Mesendoderm (in vitro differentiated cells): ENCODE data around the gene EIF1AD. TPM values are rescaled to one million over a fixed set of nuclear protein-coding genes. Genes with fewer than 3 reads are reported as not detected.

Experiments used
- DNase-seq: peaks from one replicate; pipeline ENCODE4 v3.0.0; 2013
- H2AK5ac ChIP-seq: 2 replicates; pipeline ENCODE4 v1.6.1; 2013; ENCODE audit warnings: low read length, inconsistent platforms
- H2BK120ac ChIP-seq: 2 replicates; pipeline ENCODE4 v1.6.1; 2013; ENCODE audit warnings: low read depth, mild to moderate bottlenecking, low read length, moderate library complexity, mixed read lengths
- H2BK15ac ChIP-seq: replicated peaks from 2 replicates; pipeline ENCODE4 v1.6.1; 2013; ENCODE audit warnings: low read depth, mild to moderate bottlenecking, moderate library complexity
- H2BK5ac ChIP-seq: 2 replicates; pipeline ENCODE4 v1.6.1; 2013; ENCODE audit warnings: low read length, inconsistent platforms
- H3K18ac ChIP-seq: 2 replicates; pipeline ENCODE4 v1.6.1; 2013; ENCODE audit warnings: mild to moderate bottlenecking, low read length, mixed read lengths
- H3K23ac ChIP-seq: one replicate; pipeline ENCODE4 v1.6.1; 2013; ENCODE audit warnings: low read length
- H3K27ac ChIP-seq: 2 replicates; pipeline ENCODE4 v1.5.1; 2013; ENCODE audit warnings: low read depth, mild to moderate bottlenecking, inconsistent platforms, low read length, moderate library complexity
- H3K27me3 ChIP-seq: 2 replicates; pipeline ENCODE4 v1.6.1; 2013; ENCODE audit warnings: low read length, control low read depth, mild to moderate bottlenecking, inconsistent platforms; ENCODE audit not compliant: insufficient read depth, poor library complexity
- H3K36me3 ChIP-seq: 2 replicates; pipeline ENCODE4 v1.6.1; 2013; ENCODE audit warnings: low read length, inconsistent platforms; ENCODE audit not compliant: control insufficient read depth, insufficient read depth
- H3K4ac ChIP-seq: one replicate; pipeline ENCODE4 v1.6.1; 2013; ENCODE audit warnings: low read depth, mild to moderate bottlenecking, low read length, moderate library complexity
- H3K4me1 ChIP-seq: 2 replicates; pipeline ENCODE4 v1.6.1; 2013; ENCODE audit warnings: low read depth, low read length, inconsistent platforms; ENCODE audit not compliant: control insufficient read depth
- H3K4me2 ChIP-seq: 2 replicates; pipeline ENCODE4 v1.6.1; 2013; ENCODE audit warnings: low read length
- H3K4me3 ChIP-seq: 2 replicates; pipeline ENCODE4 v1.5.1; 2013; ENCODE audit warnings: mild to moderate bottlenecking, low read length
- H3K56ac ChIP-seq: one replicate; pipeline ENCODE4 v1.6.1; 2013; ENCODE audit warnings: low read length
- H3K79me1 ChIP-seq: 2 replicates; pipeline ENCODE4 v1.6.1; 2013; ENCODE audit warnings: low read length, inconsistent platforms
- H3K79me2 ChIP-seq: 2 replicates; pipeline ENCODE4 v1.6.1; 2013; ENCODE audit warnings: mild to moderate bottlenecking, low read length; ENCODE audit not compliant: control insufficient read depth, insufficient read depth
- H3K9ac ChIP-seq: 2 replicates; pipeline ENCODE4 v1.6.1; 2013; ENCODE audit warnings: low read length, inconsistent platforms
- H4K5ac ChIP-seq: one replicate; pipeline ENCODE4 v1.6.1; 2013; ENCODE audit warnings: low read length
- H4K8ac ChIP-seq: one replicate; pipeline ENCODE4 v1.6.1; 2013; ENCODE audit warnings: low read depth, mild to moderate bottlenecking, control low read depth, low read length, moderate library complexity
- WGBS: extraction: QIAGEN DNeasy Blood & Tissue Kit; methylation state at CpG from one replicate; pipeline ENCODE4 v1.1.7; 2013; ENCODE audit warnings: low lambda C conversion rate, missing lambda C conversion rate; ENCODE audit not compliant: insufficient coverage; ENCODE audit errors: extremely low coverage; 5-methylcytosine and 5-hydroxymethylcytosine counted together
- polyA plus RNA-seq, 2 experiments: library from polyadenylated mRNA; stranded (reverse); fragments of 200-250 nt; gene quantifications; one replicate each; pipeline ENCODE4 v1.2.3, GENCODE V29; 2013

The EIF1AD gene, protein sequence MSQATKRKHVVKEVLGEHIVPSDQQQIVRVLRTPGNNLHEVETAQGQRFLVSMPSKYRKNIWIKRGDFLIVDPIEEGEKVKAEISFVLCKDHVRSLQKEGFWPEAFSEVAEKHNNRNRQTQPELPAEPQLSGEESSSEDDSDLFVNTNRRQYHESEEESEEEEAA
- polyA plus RNA-seq (2013, experiment 1 of 2): 26.6 TPM
- polyA plus RNA-seq (2013, experiment 2 of 2): 25.7 TPM

DNA sequence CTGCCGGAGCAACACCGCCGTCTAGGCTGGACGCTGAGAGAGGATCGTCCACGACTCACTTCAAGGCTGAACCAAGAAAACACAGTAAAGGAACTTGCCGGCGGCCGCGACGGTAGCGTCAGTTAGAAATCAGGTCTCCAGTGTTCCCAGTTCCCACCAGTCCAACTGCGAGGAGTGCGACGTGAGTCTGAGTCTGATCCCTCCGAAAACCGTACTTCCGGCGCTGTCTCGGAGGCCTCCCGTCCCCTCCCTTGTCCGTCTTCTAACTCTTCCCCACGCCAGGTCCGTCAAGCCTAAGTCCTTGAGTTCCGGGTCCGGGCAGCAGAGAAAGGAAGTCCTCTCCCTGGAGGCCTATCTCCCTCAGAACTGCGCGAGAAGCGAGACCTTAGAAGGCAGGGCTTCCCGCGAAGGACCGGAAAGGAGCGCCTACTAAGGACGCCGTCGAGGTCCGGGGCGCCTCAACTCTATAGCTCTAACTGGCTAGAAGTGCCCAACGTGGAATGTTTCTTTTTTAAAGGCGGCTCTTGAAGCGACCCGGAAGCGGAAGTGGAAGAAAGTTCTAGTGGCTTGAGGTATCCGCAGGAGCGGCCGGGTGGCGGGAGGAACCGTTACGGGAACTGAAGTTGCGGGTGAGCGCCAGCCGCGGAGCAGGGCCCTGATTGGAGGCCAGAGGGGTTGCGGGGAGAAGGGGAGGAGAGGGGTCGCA lies at the start of gene EIF1AD, which contains the start of gene BANF1:
EIF1AD (minus strand) TSS at position 216 of the 706 bp plus-strand sequence. CDS start 1,768 bp downstream, outside the sequence.
BANF1 (plus strand) TSS at position 562 of the 706 bp plus-strand sequence. CDS start 748 bp downstream, outside the sequence.
- H3K4me2 ChIP-seq: peak within 1 kb of the TSS; percentile 84
- H3K79me1 ChIP-seq: peaks cover 25% of the 10 kb centered on the region
- no peak within 1 kb of the TSS for H4K8ac ChIP-seq
- no peak within 1 kb of the TSS for H2AK5ac ChIP-seq
- peaks cover 22% of the 10 kb centered on the region for H3K36me3 ChIP-seq
- H3K23ac ChIP-seq: peak within 1 kb of the TSS; percentile 73
- no CpG with 5 or more reads among the region's 55 CpGs for WGBS
- H3K27me3 ChIP-seq: no peaks in the 10 kb centered on the region
- H2BK15ac ChIP-seq: no peak within 1 kb of the TSS
- peak within 1 kb of the TSS; percentile 98 for H3K56ac ChIP-seq
- peak within 1 kb of the TSS; percentile 98 for H3K27ac ChIP-seq
- H4K5ac ChIP-seq: no peak within 1 kb of the TSS
- H2BK120ac ChIP-seq: no peak within 1 kb of the TSS
- H3K4me1 ChIP-seq: peaks cover 5% of the 10 kb centered on the region
- H3K4me3 ChIP-seq: peak within 1 kb of the TSS; percentile 97
- H3K79me2 ChIP-seq: peaks cover 21% of the 10 kb centered on the region
- H3K4ac ChIP-seq: peak within 1 kb of the TSS; percentile 75
- H3K18ac ChIP-seq: peak within 1 kb of the TSS; percentile 78
- H2BK5ac ChIP-seq: peak within 1 kb of the TSS; percentile 96
- DNase-seq: peak; percentile 99
- H3K9ac ChIP-seq: peak within 1 kb of the TSS; percentile 98

DNA sequence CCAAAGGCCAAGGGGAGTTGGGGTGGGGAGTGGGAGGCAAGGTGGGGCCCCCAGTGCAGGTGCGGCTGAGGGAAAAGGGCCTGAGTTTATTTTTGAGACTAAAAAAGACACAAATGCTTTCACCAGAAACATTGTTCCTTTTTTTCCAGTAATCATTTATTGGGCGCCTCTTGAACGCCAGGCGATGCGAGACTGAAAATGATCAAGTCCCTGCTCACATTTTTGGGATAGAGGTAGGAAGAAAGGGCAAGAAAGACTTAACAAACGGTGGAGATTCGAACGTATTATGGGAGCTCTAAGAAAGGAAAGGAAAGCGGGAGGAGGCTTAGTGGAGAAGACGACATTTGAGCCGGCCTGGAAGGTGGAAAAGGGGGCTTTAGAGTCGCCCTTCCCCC lies 49.4 kb upstream of the EIF1AD start:
- Histone ChIP-seq H3K23ac (peak overlapping the region; percentile 2), H3K27me3 (no peaks in the 10 kb centered on the region), H3K4me2 (peak overlapping the region; percentile 17), H3K36me3 (peaks cover 8% of the 10 kb centered on the region), H3K4me1 (peaks cover 3% of the 10 kb centered on the region), H4K8ac (peak overlapping the region; percentile 30), H3K4ac (peak overlapping the region; percentile 92), H3K79me2 (peaks cover 18% of the 10 kb centered on the region), H2BK5ac (no peak overlapping the region), H3K27ac (peak overlapping the region; percentile 98), H2BK15ac (no peak overlapping the region), H3K9ac (peak overlapping the region; percentile 82), H3K56ac (peak overlapping the region; percentile 81), H3K18ac (peak overlapping the region; percentile 97), H4K5ac (peak overlapping the region; percentile 84), H2BK120ac (no peak overlapping the region), H3K79me1 (peaks cover 11% of the 10 kb centered on the region), H2AK5ac (no peak overlapping the region), H3K4me3 (peak overlapping the region; percentile 50)
- no peak for DNase-seq
- no CpG with 5 or more reads among the region's 12 CpGs for WGBS

DNA sequence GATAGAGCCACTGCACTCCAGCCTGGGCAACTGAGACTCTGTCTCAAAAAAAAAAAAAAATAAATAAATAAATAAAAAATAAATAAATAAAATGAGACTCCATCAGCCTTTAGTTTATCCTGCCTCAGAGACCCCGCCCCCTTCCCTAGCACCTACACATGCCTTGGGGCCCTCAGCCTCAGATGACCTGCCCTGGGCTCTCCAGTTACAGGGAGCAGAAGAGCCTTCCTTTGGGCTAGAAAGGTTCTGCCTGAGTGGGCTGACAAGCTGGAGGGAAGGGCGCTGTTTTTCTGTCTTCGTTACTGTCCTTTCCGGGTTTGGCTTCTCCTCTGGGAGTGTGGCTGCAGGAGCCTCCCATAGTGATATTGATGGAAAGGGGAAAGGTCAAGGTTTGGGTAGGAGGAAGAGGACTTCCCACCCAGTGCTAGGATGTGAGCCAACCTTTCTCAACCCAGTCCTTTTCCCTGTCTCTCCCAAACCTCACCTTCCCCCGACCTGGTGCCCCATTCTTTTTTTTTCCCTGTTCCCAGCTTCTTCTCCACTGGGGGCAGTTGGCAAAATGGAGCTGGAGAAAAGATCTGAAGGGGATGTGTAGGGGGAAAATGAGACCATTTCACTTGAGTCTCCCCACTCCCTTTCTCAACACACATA lies 48.7 kb upstream of the EIF1AD start:
- Histone ChIP-seq H3K4ac (no peak overlapping the region), H3K36me3 (peaks cover 8% of the 10 kb centered on the region), H2AK5ac (no peak overlapping the region), H2BK5ac (no peak overlapping the region), H2BK120ac (no peak overlapping the region), H3K56ac (peak overlapping the region; percentile 81), H4K8ac (no peak overlapping the region), H3K4me3 (no peak overlapping the region), H3K27ac (peak overlapping the region; percentile 98), H3K79me2 (peaks cover 18% of the 10 kb centered on the region), H3K4me1 (peaks cover 3% of the 10 kb centered on the region), H3K18ac (no peak overlapping the region), H3K27me3 (no peaks in the 10 kb centered on the region), H3K4me2 (no peak overlapping the region), H3K9ac (peak overlapping the region; percentile 82), H3K79me1 (peaks cover 11% of the 10 kb centered on the region), H3K23ac (no peak overlapping the region), H4K5ac (no peak overlapping the region), H2BK15ac (no peak overlapping the region)
- WGBS: no CpG with 5 or more reads among the region's 5 CpGs
- peak; percentile 30 for DNase-seq

DNA sequence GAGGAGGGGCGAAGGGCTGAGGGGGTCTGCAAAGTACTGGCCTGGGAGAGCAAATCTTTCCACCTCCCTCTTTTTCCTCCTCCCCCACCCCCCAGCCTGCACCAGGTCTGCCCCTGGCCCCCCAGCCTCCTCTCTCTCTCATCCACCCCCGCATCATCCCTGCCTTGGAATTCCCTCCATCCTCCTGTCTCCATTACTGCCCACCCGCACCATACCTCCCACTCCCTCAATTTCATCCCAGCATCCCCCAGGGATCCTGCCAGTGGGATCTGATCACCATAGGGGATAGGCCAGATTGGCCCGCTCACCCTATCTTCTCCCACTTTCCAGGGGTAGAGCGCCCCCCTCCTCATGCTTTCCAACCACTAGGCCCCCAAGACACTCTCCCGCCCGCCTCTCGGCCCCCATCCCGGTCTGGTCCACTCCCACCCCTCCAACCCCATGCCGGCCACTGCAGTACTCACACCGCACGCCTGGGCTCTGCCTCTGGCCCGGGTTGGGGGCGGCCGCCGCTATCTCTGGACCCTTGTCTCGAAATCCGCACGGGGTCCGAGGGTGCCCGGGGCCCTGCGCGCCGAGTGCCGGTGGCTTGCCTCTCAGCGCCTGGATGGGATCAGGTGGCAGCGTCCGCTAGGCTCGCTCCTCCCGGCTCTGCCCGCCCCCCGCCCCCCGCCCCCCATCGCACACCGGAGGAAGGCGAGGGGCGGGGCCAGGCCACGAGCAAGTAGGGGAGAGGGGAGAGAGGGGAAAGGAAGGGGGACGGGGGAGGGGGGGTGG lies 46.8 kb upstream of the EIF1AD start, which contains the start of gene GAL3ST3:
GAL3ST3 (minus strand) TSS at position 615 of the 777 bp plus-strand sequence. CDS start 3,746 bp downstream, outside the sequence.
- peak; percentile 52 for DNase-seq
- H4K8ac ChIP-seq: peak within 1 kb of the TSS; percentile 69
- peak within 1 kb of the TSS; percentile 41 for H3K18ac ChIP-seq
- H3K27ac ChIP-seq: no peak within 1 kb of the TSS
- no peak within 1 kb of the TSS for H2BK120ac ChIP-seq
- no CpG with 5 or more reads among the region's 39 CpGs for WGBS
- no peak within 1 kb of the TSS for H2AK5ac ChIP-seq
- no peak within 1 kb of the TSS for H3K23ac ChIP-seq
- H2BK5ac ChIP-seq: no peak within 1 kb of the TSS
- peaks cover 5% of the 10 kb centered on the region for H3K79me1 ChIP-seq
- H3K4me2 ChIP-seq: peak within 1 kb of the TSS; percentile 71
- H3K9ac ChIP-seq: peak within 1 kb of the TSS; percentile 61
- peak within 1 kb of the TSS; percentile 27 for H3K4me3 ChIP-seq
- no peak within 1 kb of the TSS for H2BK15ac ChIP-seq
- no peaks in the 10 kb centered on the region for H3K27me3 ChIP-seq
- no peaks in the 10 kb centered on the region for H3K36me3 ChIP-seq
- H3K4ac ChIP-seq: no peak within 1 kb of the TSS
- H4K5ac ChIP-seq: no peak within 1 kb of the TSS
- peak within 1 kb of the TSS; percentile 86 for H3K56ac ChIP-seq
- peaks cover 15% of the 10 kb centered on the region for H3K79me2 ChIP-seq
- peaks cover 3% of the 10 kb centered on the region for H3K4me1 ChIP-seq

DNA sequence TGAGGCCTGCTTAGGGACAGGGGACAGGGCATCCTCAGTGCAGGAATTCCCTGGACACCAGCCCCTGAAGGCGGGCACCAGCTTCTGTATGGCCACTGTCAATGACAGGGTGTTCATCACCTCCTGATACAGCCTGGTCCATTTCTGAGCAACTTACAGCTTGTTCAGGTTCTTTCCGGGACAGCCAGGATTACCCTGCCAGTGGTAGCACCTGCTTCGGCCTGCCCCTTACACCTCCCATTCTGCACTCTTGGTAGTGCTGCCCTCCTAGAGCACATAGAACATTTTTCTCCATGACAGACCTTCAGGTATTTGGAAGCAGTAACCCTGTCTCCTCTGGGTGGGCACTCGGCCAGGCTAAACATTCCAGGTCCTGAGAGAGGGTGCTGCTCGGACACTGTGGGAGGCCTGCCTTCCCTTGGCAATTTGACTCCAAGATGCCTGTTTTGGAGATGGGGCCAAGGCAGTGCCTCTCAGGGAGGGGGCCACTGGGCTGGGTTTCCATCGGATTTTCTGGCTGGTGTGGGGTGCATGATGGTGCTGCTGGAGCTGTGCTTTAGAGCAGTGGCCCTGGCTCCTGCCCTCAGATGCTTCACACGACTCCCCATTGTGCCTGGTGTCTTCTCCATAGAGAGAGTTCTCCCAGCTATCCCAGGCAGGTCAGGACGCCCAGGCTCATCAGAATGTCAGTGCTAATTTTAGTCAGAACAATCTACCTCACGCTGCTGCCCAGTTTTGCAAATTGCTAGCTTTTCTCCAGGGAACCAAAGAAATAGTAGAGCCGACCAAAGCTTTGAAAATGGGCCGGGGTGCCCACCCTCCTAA lies 45.8 kb upstream of the EIF1AD start:
- Histone ChIP-seq H2BK15ac (no peak overlapping the region), H3K27ac (no peak overlapping the region), H3K4me2 (no peak overlapping the region), H3K79me1 (no peaks in the 10 kb centered on the region), H3K4me3 (no peak overlapping the region), H3K18ac (no peak overlapping the region), H3K36me3 (no peaks in the 10 kb centered on the region), H3K4me1 (peaks cover 2% of the 10 kb centered on the region), H2BK5ac (no peak overlapping the region), H3K23ac (no peak overlapping the region), H4K5ac (no peak overlapping the region), H3K27me3 (no peaks in the 10 kb centered on the region), H4K8ac (no peak overlapping the region), H2AK5ac (no peak overlapping the region), H3K79me2 (peaks cover 6% of the 10 kb centered on the region), H2BK120ac (no peak overlapping the region), H3K56ac (no peak overlapping the region), H3K9ac (no peak overlapping the region), H3K4ac (no peak overlapping the region)
- WGBS: no CpG with 5 or more reads among the region's 11 CpGs
- no peak for DNase-seq
